Amniotic stem cell (primary cell): ENCODE data around the gene SLC15A2.
"Not testable (repeated sequence)": the region's sequence is repeated elsewhere in the genome, so short reads cannot be mapped to it uniquely, and the experiment has no call there.

Experiments
- DNase-seq: peaks from one replicate; lab custom pipeline; 2025; lab: John Stamatoyannopoulos, UW

The SLC15A2 gene

GRCh38 chr3:121926380-121926779 lies 32.2 kb downstream of the SLC15A2 start:
- DNase-seq: no peak

- DNase-seq: not testable (repeated sequence)
Measured at GRCh38 chr3:121938141-121938855, 44.1 kb downstream of the SLC15A2 start.

- DNase-seq: no peak
Measured at GRCh38 chr3:121941592-121941991, 47.4 kb downstream of the SLC15A2 start.

DNA sequence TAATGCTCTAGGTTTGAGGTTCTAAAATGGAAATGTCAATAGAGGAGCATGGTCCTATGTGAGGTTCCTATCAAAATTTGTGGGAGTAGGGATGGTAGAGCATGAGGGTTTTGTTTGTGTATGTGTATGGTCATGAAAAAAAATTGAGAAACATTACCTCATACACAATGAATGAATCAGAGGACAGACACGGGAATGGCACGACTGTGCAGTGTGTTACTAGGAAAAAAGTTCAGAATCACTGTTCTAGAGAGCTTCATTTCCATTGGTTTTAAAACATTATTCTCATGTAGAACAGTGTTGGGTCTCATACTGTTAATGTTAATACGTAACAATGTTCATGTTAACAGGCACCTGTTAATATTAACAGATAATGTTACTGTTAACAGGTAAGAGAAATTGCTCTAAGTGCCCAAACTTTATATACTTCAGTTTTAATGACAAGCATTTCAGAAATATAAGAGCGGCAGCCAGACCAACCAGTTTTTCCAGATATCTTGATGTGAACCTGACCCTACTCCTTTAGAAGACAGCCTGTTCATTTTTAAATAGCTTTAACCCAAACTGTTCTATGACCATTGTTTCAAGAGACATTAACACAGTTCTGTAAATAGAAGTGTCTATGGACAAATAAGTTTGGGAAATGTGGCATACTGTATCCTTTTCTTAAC lies 48.0 kb downstream of the SLC15A2 start:
- no peak for DNase-seq

GRCh38 chr3:121943431-121943830 lies 49.2 kb downstream of the SLC15A2 start:
- no peak for DNase-seq

GRCh38 chr3:121948641-121949040 lies 54.4 kb downstream of the SLC15A2 start:
- DNase-seq: no peak

- no peak for DNase-seq
Measured at GRCh38 chr3:121951291-121951919, 57.2 kb downstream of the SLC15A2 start.

- DNase-seq: no peak
Measured at GRCh38 chr3:121956363-121956762, 62.2 kb downstream of the SLC15A2 start.

- no peak for DNase-seq
Measured at GRCh38 chr3:121957674-121958415, 63.6 kb downstream of the SLC15A2 start.

DNA sequence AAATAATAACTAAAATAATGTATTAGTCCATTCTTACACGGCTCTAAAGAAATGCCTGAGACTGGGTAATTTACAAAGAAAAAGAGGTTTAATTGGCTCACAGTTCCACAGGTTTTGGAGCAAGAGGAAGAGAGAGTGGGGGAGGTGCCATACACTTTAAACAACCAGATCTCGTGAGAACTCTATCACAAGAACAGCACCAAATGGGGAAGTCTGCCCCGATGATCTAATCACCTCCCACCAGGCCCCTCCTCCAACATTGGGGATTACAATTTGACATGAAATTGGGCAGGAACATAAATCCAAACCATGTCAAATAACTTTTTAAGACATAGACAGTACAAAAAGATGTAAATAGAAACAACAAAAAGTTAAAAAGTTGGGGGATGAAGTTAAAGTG lies 64.6 kb downstream of the SLC15A2 start:
- DNase-seq: no peak

DNA sequence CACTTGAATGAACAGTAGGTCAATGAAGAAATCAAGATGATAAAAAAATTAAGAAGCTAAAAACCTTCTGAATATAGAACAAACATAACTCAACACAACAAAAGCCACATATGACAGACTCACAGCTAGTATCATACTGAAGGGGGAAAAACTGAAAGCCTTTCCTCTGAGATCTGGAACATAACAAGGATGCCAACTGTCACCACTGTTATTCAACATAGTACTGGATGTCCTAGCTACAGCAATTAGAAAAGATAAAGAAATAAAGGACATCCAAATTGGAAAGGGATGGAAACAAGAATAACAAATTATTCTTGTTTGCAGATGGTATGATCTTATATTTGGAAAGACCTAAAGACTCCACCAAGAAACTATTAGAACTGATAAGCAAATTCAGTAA lies 67.1 kb downstream of the SLC15A2 start:
- no peak for DNase-seq

- no peak for DNase-seq
Measured at GRCh38 chr3:121962443-121962842, 68.2 kb downstream of the SLC15A2 start.

DNA sequence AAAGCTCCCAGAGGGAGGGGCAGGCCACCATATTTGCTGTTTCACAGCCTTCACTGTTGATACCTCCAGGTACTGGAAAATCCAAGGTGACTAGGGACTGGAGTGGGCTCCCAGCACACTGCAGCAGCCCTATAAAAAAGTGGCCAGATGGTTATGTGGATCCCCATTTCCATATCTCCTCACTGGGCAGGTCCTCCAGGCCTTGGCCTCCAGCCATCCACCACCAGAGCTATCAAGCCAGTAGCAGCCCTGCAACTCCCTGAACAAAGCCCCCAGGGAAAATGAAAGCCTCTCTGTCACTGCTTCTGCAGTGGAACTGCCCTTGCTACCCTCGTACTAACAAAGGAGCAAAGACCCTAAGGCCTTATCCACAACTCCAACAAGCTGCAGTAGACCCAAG lies 69.4 kb downstream of the SLC15A2 start:
- DNase-seq: no peak

GRCh38 chr3:121969631-121970030 lies 75.4 kb downstream of the SLC15A2 start:
- DNase-seq: no peak

DNA sequence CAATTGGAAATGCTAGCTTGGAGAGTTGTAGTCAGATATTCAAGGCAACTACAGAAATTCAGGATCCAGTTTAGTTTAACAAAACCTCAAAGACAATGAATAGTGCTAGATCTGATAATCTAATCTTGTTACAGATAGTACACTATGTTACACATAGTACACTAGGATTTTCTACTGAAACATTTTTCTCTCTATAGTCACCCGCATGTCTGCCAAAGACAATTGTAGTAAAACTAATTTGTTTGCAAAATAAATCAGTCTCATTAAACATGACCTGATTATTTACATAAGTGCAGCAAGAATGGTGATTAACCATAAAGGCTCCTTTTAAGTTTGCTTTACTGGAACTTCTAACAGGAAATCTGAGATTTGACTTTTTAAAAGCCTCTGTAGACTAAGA lies 75.8 kb downstream of the SLC15A2 start:
- no peak for DNase-seq

GRCh38 chr3:121974601-121975111 lies 80.5 kb downstream of the SLC15A2 start:
- DNase-seq: no peak

DNA sequence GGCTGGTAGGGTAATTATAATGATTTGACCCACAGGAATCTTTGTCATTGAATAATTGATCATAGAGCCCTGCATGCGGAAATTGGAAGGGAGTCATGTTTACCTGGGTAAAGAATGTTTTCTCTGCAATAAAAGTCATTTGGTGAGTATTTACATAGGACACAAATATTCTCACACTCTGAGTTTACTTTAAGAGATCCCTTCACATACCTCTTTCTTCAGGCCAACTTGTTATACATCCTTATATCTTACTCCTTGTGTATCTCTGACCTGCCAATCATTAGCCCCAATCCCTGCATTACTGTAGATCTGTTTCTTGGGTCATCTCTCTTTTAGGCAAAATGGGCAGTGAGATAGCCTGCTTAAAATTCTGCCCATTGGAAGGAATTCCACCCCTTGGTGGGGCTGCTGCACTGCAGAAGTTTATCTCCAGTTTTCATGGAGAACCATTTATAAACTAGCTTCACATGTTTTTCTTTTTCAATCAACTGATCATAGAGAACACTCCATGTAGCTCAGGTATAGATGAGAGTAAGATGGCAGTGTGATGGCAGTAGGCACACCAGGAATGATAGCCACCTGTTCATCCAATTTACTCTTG lies 81.6 kb downstream of the SLC15A2 start:
- DNase-seq: no peak

- no peak for DNase-seq
Measured at GRCh38 chr3:121976727-121977126, 82.5 kb downstream of the SLC15A2 start.

GRCh38 chr3:121979246-121979645 lies 85.0 kb downstream of the SLC15A2 start:
- DNase-seq: no peak

- no peak for DNase-seq
Measured at GRCh38 chr3:121979734-121980449, 85.7 kb downstream of the SLC15A2 start.

GRCh38 chr3:121980450-121980796 lies 86.2 kb downstream of the SLC15A2 start:
- DNase-seq: no peak
